ENCODE measurements around the gene PRPF40A.

GRCh38 chr2:152632736-152633135, 84.5 kb downstream of the PRPF40A start:
- TF ChIP-seq CTCF (conservative IDR thresholded peaks at IDR 0.05; ENCODE audit: low read depth in 2 of 2) = no peak
- TF ChIP-seq POLR2AphosphoS5 (IDR thresholded peaks at IDR 0.05; ENCODE audit: low read depth) = no peak
- TF ChIP-seq JUNB (IDR thresholded peaks at IDR 0.05; ENCODE audit: unreplicated experiment) = no peak
- no peak for TF ChIP-seq EZH2phosphoT487 (IDR thresholded peaks at IDR 0.05; ENCODE audit: unreplicated experiment)
- TF ChIP-seq CREB1 (CRISPR knock-in tag; IDR thresholded peaks at IDR 0.05; ENCODE audit: low read depth) = no peak
- no peak for TF ChIP-seq EZH2 (IDR thresholded peaks at IDR 0.05; ENCODE audit: low read depth, unreplicated experiment)
